Measurements from ENCODE around the gene ARID1B.

- TF ChIP-seq FOXM1 (IDR thresholded peaks at IDR 0.05; ENCODE audit: low read depth) (no peak), FOXM1 (CRISPR knock-in tag; IDR thresholded peaks at IDR 0.05; ENCODE audit: low read depth) (no peak), MAX (CRISPR knock-in tag; IDR thresholded peaks at IDR 0.05) (no peak), POLR2AphosphoS5 (IDR thresholded peaks at IDR 0.05; ENCODE audit: control insufficient read depth, insufficient read depth, low read depth, low read length) (no peak), HDAC8 (tag; IDR thresholded peaks at IDR 0.05) (no peak), FOXK2 (conservative IDR thresholded peaks at IDR 0.05 in 1 of 2, IDR thresholded peaks at IDR 0.05 in 1 of 2; ENCODE audit: low read depth in 2 of 2) (no peak)
These were observed 183.3 kb downstream of the ARID1B start for GRCh38 chr6:156960525-156960924.
